T-helper 1 cell treated with Interleukin-12 subunit alpha and Interleukin-12 subunit beta and Interleukin-4 antibody, amounts not matched to agents 30 ng/mL and 1 ng/mL, for 36 hours (primary cell): Measurements from ENCODE around the gene TUBB1. TPM values are rescaled to one million over a fixed set of nuclear protein-coding genes. Genes with fewer than 3 reads are reported as not detected.

Experiments
- intact Hi-C: fragments of 100-400 bp; cut with micrococcal nuclease; formaldehyde crosslinking; loops from one replicate; pipeline ENCODE4 v1.15.1; 2024
- total RNA-seq: library from RNA; stranded (reverse); gene quantifications from 2 replicates; pipeline ENCODE4 v1.2.3, GENCODE V29; 2022

Gene TUBB1
- total RNA-seq, 1 donor from 2014 or later = not detected

DNA sequence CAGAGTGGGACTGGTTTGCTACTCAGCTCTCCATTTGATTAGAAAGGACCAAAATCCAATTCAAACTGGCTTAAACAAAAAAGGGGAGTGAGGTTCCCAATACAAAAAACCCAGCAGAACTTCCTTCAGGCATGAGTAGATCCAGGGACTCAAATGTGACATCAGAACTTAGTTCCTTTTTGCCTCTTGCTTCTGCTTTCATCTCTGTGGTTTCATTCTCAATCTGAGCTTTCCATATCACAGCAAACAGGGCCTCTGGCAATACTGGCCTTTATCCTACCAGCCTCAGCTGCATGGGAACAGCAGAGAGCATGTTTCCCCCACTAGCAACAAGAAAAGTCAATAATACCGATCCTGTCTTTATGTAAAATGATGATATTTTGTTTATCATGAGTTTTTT is 52.0 kb downstream of the TUBB1 start:
- intact Hi-C loops = loop anchor here (5.0 kb wide), 1 partner anchor 331 kb away; no protein-coding TSS in a partner anchor

DNA sequence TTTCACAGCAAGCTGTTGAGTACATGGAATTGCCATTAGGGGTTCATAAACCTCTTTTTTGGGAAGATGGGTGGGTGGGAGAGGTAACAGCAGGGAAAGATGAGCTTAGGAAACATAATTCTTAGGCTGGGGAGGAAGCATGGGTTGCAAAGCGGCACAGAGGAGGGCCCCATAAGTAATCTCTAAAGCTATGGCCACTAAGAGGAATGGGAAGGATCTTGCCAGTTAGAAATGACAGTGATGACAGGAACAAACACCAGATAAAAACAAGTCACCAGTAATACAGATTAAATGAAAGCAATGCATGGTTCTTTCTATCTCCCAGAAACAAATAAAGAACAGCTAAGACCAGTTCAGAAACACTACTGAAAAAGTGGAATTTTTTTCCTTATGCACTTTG is 54.4 kb downstream of the TUBB1 start:
- intact Hi-C loops = loop anchor here (5.0 kb wide), 1 partner anchor 329 kb away; no protein-coding TSS in a partner anchor

DNA sequence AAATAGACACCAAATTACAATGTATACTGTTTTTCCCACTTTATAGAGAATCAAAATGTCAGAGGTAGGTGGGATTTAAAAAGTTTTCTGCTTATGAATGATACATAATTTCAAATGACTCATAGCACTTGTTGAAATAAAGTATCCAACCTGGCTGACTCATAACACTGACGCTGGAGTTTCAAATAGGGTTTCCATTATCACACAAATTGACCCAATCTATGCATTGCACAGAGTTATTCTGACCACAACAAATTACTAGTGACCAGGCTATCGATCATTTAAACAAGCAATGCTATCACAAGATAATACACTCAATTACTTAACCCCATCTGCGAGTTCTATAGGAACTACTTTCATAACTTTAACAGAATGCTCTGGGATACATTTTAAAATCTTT is 55.2 kb downstream of the TUBB1 start:
- intact Hi-C loops = loop anchor here (5.0 kb wide), 1 partner anchor 328 kb away; no protein-coding TSS in a partner anchor

DNA sequence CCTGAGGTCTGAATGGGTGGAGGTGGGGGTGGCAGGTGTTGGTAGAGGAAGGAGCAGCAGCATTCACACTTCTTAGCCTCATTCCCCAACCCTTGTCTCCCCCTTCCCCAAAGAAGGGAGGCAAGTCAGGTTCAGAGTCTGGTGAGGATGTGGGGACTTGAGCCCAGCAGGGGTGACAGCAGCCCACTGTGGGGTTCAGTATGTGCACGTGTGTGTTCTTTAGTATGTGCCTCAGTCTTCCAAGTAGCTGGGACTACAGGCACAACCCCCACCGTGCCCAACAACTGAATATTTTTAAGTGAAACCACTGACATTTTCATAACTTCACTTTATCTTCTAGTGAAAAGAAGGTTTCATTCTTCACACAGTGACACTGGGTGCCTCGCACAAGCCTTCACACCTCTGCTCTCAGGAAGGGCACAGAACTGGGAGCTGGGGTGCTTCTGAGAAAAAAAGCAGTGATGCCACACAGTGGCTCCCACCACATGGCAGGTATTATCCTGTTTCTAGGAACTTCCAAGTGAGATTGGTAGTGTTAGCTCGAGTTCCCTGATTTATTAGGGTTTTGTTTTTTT is 56.8 kb downstream of the TUBB1 start:
- intact Hi-C loops = no loop called here

Other genes starting within 250 kb of the TUBB1 start
- 1.3 and 1.4 TPM in 2 replicates for gene GNAS-AS1, start 168.5 kb upstream of the TUBB1 start, total RNA-seq
- 649 and 675 TPM in 2 replicates for gene GNAS, start 166.7 kb upstream of the TUBB1 start, total RNA-seq
- gene NELFCD, start 38.2 kb upstream of the TUBB1 start, total RNA-seq = 73.7 and 77.7 TPM in 2 replicates
- gene CTSZ, start 12.2 kb upstream of the TUBB1 start, total RNA-seq = 49.0 and 50.7 TPM in 2 replicates
- 77.5 and 87.7 TPM in 2 replicates for gene ATP5F1E, start 12.9 kb downstream of the TUBB1 start, total RNA-seq
- 68.7 and 77.8 TPM in 2 replicates for gene PRELID3B, start 23.4 kb downstream of the TUBB1 start, total RNA-seq
- 6.4 TPM in 2 replicates for gene ZNF831, start 144.4 kb downstream of the TUBB1 start, total RNA-seq